Adrenal gland (tissue), 12 donors: ENCODE measurements around the gene RPS6KA5. TPM values are rescaled to one million over a fixed set of nuclear protein-coding genes. Genes with fewer than 3 reads are reported as not detected.

Experiments used
- DNase-seq, 7 donors: peaks; one replicate each; pipeline ENCODE4 v3.0.0-alpha.2; 2019 to 2020
- H3K27ac ChIP-seq, 5 donors: fragments of 200-600 bp; sonication (generic) in 4 of 5; 1 replicate in 3 of 5; 2 replicates in 2 of 5; pipeline versions ENCODE4 v1.5.1 to v1.8.0; 2016 to 2020; ENCODE audit warnings: mild to moderate bottlenecking in 1 of 5
- H3K27me3 ChIP-seq: fragments of 200-600 bp; 2 replicates; pipeline ENCODE4 v1.8.0; 2021
- H3K36me3 ChIP-seq, 2 donors: fragments of 200-600 bp; replicated peaks in 1 of 2; 1 replicate in 1 of 2; 2 replicates in 1 of 2; pipeline versions ENCODE4 v1.5.1 to v1.8.0; 2018 to 2022
- H3K4me1 ChIP-seq, 2 donors: fragments of 200-600 bp; replicated peaks in 1 of 2; 1 replicate in 1 of 2; 2 replicates in 1 of 2; pipeline versions ENCODE4 v1.5.1 to v1.8.0; 2018 to 2021
- H3K4me3 ChIP-seq, 4 donors: fragments of 200-600 bp; sonication (generic) in 3 of 4; one replicate each; pipeline ENCODE4 v1.5.1; 2016 to 2018
- H3K9me3 ChIP-seq, 3 donors: fragments of 200-600 bp; sonication (generic) in 1 of 3; replicated peaks in 1 of 3; 1 replicate in 2 of 3; 2 replicates in 1 of 3; pipeline versions ENCODE4 v1.5.1 to v1.8.0; 2016 to 2021
- POLR2A ChIP-seq, 2 donors: fragments of 450-650 bp; IDR thresholded peaks; one replicate each; pipeline ENCODE4 v1.6.1; 2017; ENCODE audit warnings: antibody characterized with exemption in 2 of 2, mild to moderate bottlenecking in 2 of 2, moderate library complexity in 1 of 2
- WGBS, 4 donors: extraction: QIAGEN DNeasy Blood & Tissue Kit in 2 of 4; methylation state at CpG; one replicate each; pipeline versions ENCODE4 v1.1.5 to v1.1.7; 2013 to 2017; 5-methylcytosine and 5-hydroxymethylcytosine counted together
- intact Hi-C, 2 donors: fragments of 100-400 bp; cut with DNase I; formaldehyde crosslinking; loops; one replicate each; pipeline versions ENCODE4 v1.14.1 to v1.15.0; 2022 to 2023
- polyA plus RNA-seq, 3 donors: library from polyadenylated mRNA; stranded (reverse); fragments of 200-250 nt in 2 of 3; fragments of 350-450 nt in 1 of 3; fragmentation: Illumina TruSeq in 1 of 3; extraction: RNeasy Lipid Tissue Mini Kit (QIAGEN cat#74804) in 1 of 3; gene quantifications; one replicate each; pipeline ENCODE4 v1.2.3, GENCODE V29; 2013 to 2014
- total RNA-seq, 9 donors: library from RNA; depleted of rRNA in 4 of 9; stranded (reverse); fragments of >200 nt in 4 of 9; fragments of 120-200 nt in 1 of 9; fragmentation: NEBNext Ultra II Directional in 1 of 9; extraction: Animal tissue kit (Norgen Biotek cat#: 25700) in 1 of 9; gene quantifications; one replicate each; pipeline versions ENCODE4 v1.1.0 to v1.2.4, GENCODE V29; 2013 to 2023
- TF ChIP-seq, protein P1 (sequence below), 6 experiments: fragments of 450-650 bp in 4 of 6; fragments of 200-600 bp in 2 of 6; sonication (generic) in 1 of 6; IDR thresholded peaks; 1 replicate in 5 of 6; 2 replicates in 1 of 6; pipeline versions ENCODE4 v1.5.1 to v1.8.0; 2016 to 2021; ENCODE audit warnings: antibody characterized with exemption in 6 of 6, mild to moderate bottlenecking in 2 of 6, moderate library complexity in 1 of 6
- donor health status: healthy with polysubstance abuse.
- donor health status: Bipolar disorder and iron deficiency.
- donor health status: DM: yes; HTN: yes; CAD: no.
- donor health status: DM: no; HTN: no; CAD: no.
- donor health status: DM: no; HTN: no; CAD: no.
- donor health status: DM: yes; HTN: yes; CAD: no.

Gene RPS6KA5
- total and polyA plus RNA-seq, 12 donors, result 0.27 to 5.5 (median 1.8) TPM

DNA sequence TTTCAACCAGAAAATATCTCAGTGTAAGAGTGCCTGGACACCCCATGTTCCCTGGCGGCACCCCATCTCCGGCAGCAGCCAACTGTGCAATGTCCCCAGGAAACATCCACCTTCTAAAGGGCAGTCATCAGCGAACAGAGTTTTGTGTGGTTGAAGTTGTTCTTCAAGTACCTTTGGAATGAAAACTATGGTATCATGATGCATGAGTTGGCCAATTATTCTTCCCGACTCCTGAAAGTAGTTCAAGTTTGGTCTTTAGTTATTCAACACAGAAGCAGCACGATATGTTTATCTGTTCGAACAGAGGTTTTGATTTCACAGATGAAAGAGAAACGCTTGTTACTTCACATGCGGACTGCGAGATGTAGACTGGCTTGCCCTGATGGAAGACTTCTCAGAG is 223.1 kb downstream of the RPS6KA5 start:
- H3K27me3 ChIP-seq, result no peaks in the 10 kb centered on the region
- H3K36me3 ChIP-seq, result no peaks in the 10 kb centered on the region
- H3K27ac ChIP-seq, result no peak overlapping the region
- 87 to 97% (median 91%) methylated on average over 9 of the region's 9 CpGs for WGBS, 4 donors
- DNase-seq, result peak in 1 of 7 donors; percentile 23
- H3K4me1 ChIP-seq, result no peaks in the 10 kb centered on the region
- TF ChIP-seq POLR2A (IDR thresholded peaks at IDR 0.05), result no peak
- TF ChIP-seq, protein P1, sequence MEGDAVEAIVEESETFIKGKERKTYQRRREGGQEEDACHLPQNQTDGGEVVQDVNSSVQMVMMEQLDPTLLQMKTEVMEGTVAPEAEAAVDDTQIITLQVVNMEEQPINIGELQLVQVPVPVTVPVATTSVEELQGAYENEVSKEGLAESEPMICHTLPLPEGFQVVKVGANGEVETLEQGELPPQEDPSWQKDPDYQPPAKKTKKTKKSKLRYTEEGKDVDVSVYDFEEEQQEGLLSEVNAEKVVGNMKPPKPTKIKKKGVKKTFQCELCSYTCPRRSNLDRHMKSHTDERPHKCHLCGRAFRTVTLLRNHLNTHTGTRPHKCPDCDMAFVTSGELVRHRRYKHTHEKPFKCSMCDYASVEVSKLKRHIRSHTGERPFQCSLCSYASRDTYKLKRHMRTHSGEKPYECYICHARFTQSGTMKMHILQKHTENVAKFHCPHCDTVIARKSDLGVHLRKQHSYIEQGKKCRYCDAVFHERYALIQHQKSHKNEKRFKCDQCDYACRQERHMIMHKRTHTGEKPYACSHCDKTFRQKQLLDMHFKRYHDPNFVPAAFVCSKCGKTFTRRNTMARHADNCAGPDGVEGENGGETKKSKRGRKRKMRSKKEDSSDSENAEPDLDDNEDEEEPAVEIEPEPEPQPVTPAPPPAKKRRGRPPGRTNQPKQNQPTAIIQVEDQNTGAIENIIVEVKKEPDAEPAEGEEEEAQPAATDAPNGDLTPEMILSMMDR (IDR thresholded peaks at IDR 0.05), result no peak
- H3K4me3 ChIP-seq, result no peak overlapping the region
- H3K9me3 ChIP-seq, result no peaks in the 10 kb centered on the region
- intact Hi-C loops, result no loop called here

DNA sequence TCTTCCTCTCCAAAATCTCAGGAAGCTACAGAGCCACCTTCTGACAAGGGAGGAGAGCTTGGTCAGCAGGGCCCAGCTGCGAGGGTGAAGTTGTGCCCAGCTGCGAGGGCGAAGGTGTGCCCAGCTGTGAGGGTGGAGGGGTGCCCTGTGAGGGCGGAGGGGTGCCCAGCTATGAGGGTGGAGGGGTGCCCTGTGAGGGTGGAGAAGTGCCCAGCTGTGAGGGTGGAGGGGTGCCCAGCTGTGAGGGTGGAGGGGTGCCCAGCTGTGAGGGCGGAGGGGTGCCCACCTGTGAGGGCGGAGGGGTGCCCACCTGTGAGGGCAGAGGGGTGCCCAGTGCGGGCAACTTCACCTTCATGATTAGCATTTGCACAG is 223.8 kb downstream of the RPS6KA5 start:
- Histone ChIP-seq H3K4me1 (no peaks in the 10 kb centered on the region), H3K36me3 (no peaks in the 10 kb centered on the region), H3K4me3 (no peak overlapping the region), H3K9me3 (no peaks in the 10 kb centered on the region), H3K27ac (no peak overlapping the region), H3K27me3 (no peaks in the 10 kb centered on the region)
- no peak for TF ChIP-seq POLR2A (IDR thresholded peaks at IDR 0.05)
- TF ChIP-seq, protein P1 (IDR thresholded peaks at IDR 0.05), result no peak
- WGBS, 4 donors, result 47 to 85% (median 73%) methylated on average over 2 to 7 of the region's 7 CpGs
- DNase-seq, result peak in 2 of 7 donors; percentile 5 to 27
- intact Hi-C loops, result no loop called here

DNA sequence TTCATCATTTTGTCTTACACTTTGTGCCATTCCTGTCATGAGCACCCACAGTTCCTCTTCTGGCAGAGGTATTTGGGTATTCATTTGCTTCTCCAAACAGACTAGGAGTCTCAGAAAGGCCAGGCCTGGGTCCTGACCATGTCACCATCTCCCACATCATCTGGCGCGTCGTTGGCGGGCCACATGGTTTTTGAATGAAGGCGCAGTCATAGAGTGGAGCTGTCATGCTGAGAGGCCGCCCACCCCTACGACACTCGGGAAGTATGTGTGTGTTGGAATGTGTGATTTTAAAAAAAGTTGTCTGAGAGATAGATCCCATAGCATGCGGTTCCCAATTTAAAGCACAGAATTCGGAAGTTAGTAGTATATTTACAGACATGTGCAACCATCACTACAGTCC is 228.6 kb downstream of the RPS6KA5 start:
- Histone ChIP-seq H3K36me3 (no peaks in the 10 kb centered on the region), H3K27me3 (no peaks in the 10 kb centered on the region), H3K27ac (no peak overlapping the region), H3K4me3 (no peak overlapping the region), H3K9me3 (no peaks in the 10 kb centered on the region), H3K4me1 (peaks cover 0 to 10% of the 10 kb centered on the region in 2 donors)
- no peak for DNase-seq
- 90 to 95% (median 92%) methylated on average over 10 of the region's 10 CpGs for WGBS, 4 donors
- intact Hi-C loops, result no loop called here
- no peak for TF ChIP-seq POLR2A (IDR thresholded peaks at IDR 0.05)
- TF ChIP-seq, protein P1 (IDR thresholded peaks at IDR 0.05), result no peak

DNA sequence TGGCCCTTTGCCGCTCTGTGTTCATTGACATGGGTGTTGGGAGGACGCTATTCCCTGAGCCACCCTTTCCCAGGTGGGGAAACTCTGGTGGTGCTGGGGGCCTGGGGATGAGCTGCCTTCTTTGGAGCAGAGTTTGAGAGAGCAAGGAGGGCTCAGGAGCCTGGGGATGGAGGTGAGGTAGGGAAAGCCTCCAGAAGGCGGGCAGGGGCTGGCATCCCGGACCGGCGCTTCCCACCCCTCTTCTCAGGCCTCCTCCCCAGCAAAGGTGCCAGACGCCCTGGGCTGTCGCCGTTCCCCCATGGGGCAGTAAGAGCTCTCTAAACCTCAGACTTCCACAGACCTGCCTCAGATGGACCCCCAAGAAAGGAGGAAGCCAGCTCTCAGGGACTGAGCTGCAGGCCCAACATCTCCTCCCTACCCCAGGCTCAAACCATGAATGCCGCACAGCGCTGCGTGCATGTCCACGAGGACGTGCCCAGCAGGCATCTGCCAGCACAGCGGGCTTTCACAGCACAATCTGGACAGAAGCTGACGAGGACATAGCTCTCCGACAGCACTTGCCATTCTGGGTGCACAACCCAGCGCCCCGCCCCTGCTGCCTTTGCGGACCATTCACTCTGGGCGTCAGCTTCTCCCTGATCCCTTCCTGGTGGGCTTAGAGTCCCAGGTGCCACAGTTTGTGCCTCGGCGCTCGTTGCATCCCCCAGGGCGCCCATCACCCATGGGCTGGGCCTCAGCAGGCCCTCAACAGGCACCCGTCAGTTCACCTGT is 229.3 kb downstream of the RPS6KA5 start:
- no peaks in the 10 kb centered on the region for H3K36me3 ChIP-seq
- H3K9me3 ChIP-seq, result no peaks in the 10 kb centered on the region
- 90 to 94% (median 92%) methylated on average over 9 to 26 of the region's 26 CpGs for WGBS, 4 donors
- peaks cover 0 to 10% of the 10 kb centered on the region in 2 donors for H3K4me1 ChIP-seq
- TF ChIP-seq, protein P1 (IDR thresholded peaks at IDR 0.05), result no peak
- TF ChIP-seq POLR2A (IDR thresholded peaks at IDR 0.05), result no peak
- intact Hi-C loops, result no loop called here
- no peak overlapping the region for H3K27ac ChIP-seq
- H3K4me3 ChIP-seq, result no peak overlapping the region
- no peaks in the 10 kb centered on the region for H3K27me3 ChIP-seq
- DNase-seq, result no peak
